GM10847 (cell line): ENCODE results near the gene NKX6-1.

ENCODE experiments used
- POLR2A ChIP-seq: IDR thresholded peaks from 2 replicates; pipeline ENCODE4 v1.6.1; 2011; ENCODE audit not compliant: insufficient read length; ENCODE audit errors: extremely low read depth

Gene NKX6-1

DNA sequence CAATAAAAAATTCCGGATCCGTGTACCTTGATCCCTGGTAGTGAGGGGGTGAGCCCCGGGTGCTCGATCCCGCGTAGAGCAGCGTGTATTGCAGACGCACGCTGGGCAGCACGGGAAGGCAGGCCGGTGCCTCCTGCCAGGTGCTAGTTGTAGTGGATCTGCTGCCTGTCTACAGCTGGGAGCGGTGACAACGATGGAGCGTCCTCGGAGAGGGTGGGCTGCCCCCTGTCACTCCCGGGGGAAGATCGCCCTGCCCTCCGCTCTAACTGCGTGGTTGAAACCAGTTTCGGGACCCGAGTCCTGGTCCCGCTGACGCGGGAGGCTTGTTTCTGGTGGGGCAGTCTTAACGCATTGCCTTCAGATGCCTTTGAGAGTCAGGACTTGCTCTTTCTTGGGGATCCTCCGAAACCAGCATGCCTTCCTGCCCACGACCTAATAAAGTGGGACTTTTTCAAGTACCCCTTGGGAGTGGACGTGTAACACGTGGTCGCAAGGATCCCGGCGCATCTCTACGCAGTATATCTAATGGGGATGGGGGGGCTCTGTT, 2.7 kb upstream of the NKX6-1 start:
- TF ChIP-seq POLR2A = no peak

DNA sequence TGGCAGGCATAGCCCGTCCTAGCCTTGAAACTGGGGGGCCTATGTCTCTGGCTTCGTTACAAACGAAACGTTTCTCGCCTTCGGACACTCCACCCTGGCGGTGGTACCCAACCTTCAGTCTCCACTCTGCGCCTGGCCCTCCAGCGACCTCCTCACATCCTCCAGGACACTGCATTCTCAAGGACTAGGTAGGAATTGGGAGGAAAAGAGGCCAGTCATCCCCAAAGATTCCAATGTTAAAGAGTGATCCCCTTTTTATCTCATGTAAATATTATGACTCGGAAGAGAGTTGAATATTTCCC, 2.1 kb upstream of the NKX6-1 start:
- no peak for TF ChIP-seq POLR2A

GRCh38 chr4:84500386-84501201, 1.5 kb upstream of the NKX6-1 start:
- TF ChIP-seq POLR2A = no peak

GRCh38 chr4:84499624-84499982, 511 bp upstream of the NKX6-1 start:
- TF ChIP-seq POLR2A = no peak

DNA sequence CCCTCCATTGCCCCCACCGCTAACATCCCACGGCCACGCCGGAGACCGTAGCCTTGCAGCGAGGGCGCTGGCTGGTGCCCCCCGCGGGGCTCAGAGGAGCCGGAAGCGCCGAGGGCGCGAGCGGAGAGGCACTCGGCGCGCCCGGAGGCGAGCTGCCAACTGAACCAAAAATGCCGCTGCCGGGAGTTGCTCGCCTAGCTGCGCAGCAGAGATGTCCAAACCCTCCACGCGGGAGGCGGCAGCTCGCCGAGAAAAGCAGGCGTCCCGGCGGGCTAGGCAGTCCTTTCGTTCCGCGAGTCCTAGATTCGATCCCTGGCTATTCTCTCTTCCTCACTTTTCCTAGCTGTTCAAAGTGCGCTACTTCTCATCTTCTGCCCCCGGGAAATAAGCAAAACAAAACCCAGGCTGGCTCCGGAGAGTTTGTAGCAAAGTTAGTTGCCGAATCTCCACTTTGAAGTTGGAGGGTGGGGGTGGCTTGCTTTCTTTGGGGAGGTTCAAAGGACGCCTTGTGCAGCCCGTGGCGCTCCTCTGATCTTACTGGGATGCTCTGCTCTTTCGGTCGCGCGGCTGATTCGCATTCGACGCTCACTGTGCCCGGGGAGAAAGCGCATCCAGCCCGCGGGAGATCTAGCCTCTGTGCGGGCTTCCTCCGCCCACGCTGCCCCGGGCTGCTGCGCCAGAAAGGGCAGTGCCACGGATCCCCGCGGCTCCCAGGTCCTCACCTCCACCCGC, 723 bp downstream of the NKX6-1 start:
- no peak for TF ChIP-seq POLR2A

- TF ChIP-seq POLR2A = no peak
These were observed 1.4 kb downstream of the NKX6-1 start for GRCh38 chr4:84497504-84498202.

GRCh38 chr4:84496706-84497503, 2.2 kb downstream of the NKX6-1 start:
- no peak for TF ChIP-seq POLR2A

- TF ChIP-seq POLR2A = no peak
These were observed 2.8 kb downstream of the NKX6-1 start for GRCh38 chr4:84496331-84496705.

- TF ChIP-seq POLR2A = no peak
These were observed 3.3 kb downstream of the NKX6-1 start for GRCh38 chr4:84495794-84496261.

DNA sequence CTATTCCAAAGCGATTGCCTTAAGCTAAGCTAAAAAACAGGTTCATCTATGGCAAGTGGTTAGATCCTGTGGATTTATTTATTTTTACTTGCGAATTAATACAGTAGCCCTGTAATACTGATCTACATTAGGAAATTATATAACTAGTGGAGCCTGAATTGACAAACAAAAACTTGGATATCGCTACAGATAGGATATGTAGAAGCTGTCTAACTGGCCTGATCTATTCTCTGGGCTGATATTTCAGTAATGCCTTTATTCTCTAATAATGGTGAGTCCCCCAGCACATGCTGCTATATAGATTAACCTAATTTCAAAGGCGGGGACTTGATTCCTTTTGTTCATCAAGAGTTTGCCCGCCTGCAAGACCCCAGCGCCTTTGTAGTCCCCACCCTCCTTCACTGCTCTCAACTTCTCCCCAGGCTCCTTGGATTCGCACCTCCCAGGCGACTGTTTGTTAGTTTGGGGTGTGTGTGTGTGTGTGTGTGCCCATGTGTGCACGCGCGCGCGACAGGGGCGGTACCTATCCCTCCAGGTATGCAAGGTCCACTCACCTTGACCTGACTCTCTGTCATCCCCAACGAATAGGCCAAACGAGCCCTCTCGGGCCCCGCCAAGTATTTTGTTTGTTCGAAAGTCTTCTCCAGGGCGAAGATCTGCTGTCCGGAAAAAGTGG, 3.8 kb downstream of the NKX6-1 start:
- TF ChIP-seq POLR2A = no peak

DNA sequence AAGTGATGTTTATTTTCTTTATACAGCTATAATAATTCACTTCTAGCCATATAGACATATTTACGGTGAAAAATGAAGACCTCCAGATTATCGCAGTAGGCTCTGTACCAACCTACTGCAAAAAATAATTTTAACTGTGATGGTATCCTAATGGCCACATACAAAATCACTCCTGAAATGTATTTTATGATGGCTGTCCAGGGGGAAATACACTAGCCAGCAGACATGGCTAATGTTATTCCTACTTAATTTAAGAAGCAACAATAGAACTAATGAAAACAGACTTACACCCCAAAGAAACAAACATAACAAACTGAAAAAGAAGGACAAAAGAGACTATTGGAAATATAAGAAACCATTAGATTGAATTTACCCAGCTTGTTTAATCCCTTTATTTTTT, 4.6 kb downstream of the NKX6-1 start:
- TF ChIP-seq POLR2A = no peak

DNA sequence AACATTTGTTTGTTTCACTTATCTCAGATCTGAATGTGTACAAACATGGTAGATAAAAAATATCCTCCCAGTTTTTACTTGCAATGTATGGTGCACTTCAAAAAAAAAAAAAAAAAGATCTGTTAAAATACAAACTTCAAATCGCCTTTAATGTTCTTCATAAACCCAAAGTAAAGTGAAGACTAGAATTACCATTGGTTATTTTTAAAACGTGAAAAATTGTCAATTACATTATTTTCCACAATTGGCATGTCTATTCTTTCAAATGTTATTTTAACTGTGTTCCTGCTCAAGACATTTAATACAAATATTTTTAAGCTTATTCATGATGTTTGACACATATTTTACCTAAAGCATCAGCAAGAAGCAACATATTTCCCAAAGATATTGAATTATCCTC, 5.0 kb downstream of the NKX6-1 start:
- TF ChIP-seq POLR2A = no peak

DNA sequence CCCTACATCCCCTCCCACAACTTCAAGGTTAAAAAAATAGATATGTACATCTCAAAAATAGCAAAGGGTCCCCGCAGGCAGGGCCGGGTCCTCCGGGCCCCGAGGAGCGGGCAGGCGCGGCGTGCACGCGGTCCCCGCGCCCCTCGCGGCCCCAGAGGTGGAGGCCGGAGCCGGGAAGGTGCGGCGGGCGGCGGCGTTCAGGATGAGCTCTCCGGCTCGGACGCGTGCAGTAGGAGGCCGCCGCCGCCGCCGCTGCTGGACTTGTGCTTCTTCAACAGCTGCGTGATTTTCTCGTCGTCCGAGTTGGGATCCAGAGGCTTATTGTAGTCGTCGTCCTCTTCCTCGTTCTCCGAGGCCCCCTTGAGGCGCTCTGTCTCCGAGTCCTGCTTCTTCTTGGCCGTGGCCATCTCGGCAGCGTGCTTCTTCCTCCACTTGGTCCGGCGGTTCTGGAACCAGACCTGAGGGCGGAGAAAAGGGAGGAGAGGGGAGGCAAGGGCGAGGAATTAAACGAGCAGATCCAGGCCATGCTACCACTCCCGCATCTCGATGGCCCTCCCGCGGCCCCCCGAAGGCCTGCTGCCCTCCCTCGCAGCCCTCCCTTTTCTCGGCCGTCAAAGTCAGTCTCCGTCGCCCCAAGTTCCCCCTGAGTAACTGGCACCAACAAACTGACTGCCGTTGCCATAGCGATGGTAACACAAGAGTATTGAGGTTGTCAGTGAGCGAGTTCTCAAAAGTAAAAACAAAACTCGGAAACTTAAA, 5.8 kb downstream of the NKX6-1 start:
- no peak for TF ChIP-seq POLR2A

DNA sequence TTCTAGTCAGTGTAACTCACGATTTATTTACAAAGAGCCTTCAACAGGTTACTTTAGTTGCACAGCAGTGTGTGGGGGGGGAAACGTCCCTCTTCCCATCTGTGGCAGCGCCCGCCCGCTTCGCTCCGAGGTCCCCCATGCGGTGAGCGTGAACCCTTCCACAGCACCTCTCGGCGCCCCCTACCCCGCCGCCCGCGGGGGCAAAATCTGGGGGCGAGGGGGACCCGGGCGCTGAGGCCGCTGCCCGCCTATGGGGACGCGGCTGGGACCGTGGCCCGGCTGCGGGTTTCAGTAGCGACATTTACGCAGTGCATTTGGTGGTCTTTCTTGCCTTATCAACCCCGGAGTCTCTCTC, 6.4 kb downstream of the NKX6-1 start:
- no peak for TF ChIP-seq POLR2A

GRCh38 chr4:84492290-84492689, 6.8 kb downstream of the NKX6-1 start:
- TF ChIP-seq POLR2A = no peak
